Immature natural killer cell (primary cell): ENCODE measurements around the gene CHST9. TPM values are rescaled to one million over a fixed set of nuclear protein-coding genes. Genes with fewer than 3 reads are reported as not detected.

ENCODE experiments used
- DNase-seq, 3 donors: peaks; one replicate each; pipeline ENCODE4 v3.0.0; 2022; ENCODE audit warnings: mixed read lengths in 1 of 3
- H3K27ac Mint-ChIP-seq, 6 donors: one replicate each; pipeline ENCODE4 v1.8.0; 2020; ENCODE audit warnings: mixed read lengths in 6 of 6, mild to moderate bottlenecking in 5 of 6, inconsistent platforms in 4 of 6, moderate library complexity in 3 of 6
- H3K27me3 Mint-ChIP-seq, 3 donors: one replicate each; pipeline ENCODE4 v1.8.0; 2020 to 2021; ENCODE audit warnings: low read depth in 3 of 3, mild to moderate bottlenecking in 3 of 3, mixed read lengths in 3 of 3, moderate library complexity in 3 of 3, inconsistent platforms in 1 of 3
- H3K36me3 Mint-ChIP-seq, 3 donors: one replicate each; pipeline ENCODE4 v1.8.0; 2020; ENCODE audit warnings: mixed read lengths in 3 of 3, inconsistent platforms in 2 of 3, mild to moderate bottlenecking in 2 of 3
- H3K4me1 Mint-ChIP-seq, 2 donors: one replicate each; pipeline ENCODE4 v1.8.0; 2020; ENCODE audit warnings: inconsistent platforms in 2 of 2, mild to moderate bottlenecking in 2 of 2, mixed read lengths in 2 of 2, moderate library complexity in 1 of 2
- H3K4me3 Mint-ChIP-seq, 5 donors: one replicate each; pipeline ENCODE4 v1.8.0; 2020; ENCODE audit warnings: mild to moderate bottlenecking in 5 of 5, mixed read lengths in 5 of 5, inconsistent platforms in 3 of 5, moderate library complexity in 3 of 5
- H3K9me3 Mint-ChIP-seq, 6 donors: one replicate each; pipeline ENCODE4 v1.8.0; 2020; ENCODE audit warnings: mild to moderate bottlenecking in 6 of 6, mixed read lengths in 6 of 6, inconsistent platforms in 4 of 6, moderate library complexity in 3 of 6
- polyA plus RNA-seq, 3 donors: library from polyadenylated mRNA; unstranded; fragments of 300-500 nt; fragmentation: Illumina TruSeq; gene quantifications; one replicate each; pipeline ENCODE4 v1.2.3, GENCODE V29; 2021

The CHST9 gene
- polyA plus RNA-seq, 3 donors from 2014 or later, result not detected

- Mint-ChIP-seq H3K4me3 (no peak overlapping the region), H3K36me3 (no peaks in the 10 kb centered on the region), H3K9me3 (peaks cover 2 to 29% (median 8%) of the 10 kb centered on the region in 6 donors), H3K4me1 (no peaks in the 10 kb centered on the region), H3K27me3 (peaks cover 0 to 3% (median 0%) of the 10 kb centered on the region in 3 donors), H3K27ac (no peak overlapping the region)
- DNase-seq, result no peak
These were observed 265.5 kb downstream of the CHST9 start for GRCh38 chr18:26919627-26920026.

DNA sequence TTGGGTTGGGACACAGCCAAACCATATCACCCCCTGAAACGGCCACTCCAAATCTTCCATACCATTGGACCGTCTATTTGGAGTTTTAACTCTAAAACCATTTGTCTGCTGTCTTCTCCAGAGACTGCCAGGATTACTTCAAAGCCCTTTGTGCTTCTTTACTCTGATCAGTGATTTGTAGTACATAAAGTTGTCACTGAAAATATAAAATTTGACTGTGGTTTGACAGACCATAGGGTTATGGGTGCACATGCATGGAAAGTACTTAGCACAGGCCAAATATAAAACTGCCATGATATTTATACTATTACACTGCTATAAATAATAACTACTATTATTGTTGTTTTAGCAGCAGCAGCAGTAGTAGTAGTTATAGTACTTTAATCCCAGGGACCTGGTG is 265.9 kb downstream of the CHST9 start:
- no peak overlapping the region for H3K4me3 Mint-ChIP-seq
- H3K9me3 Mint-ChIP-seq, result peaks cover 2 to 31% (median 8%) of the 10 kb centered on the region in 6 donors
- no peak overlapping the region for H3K27ac Mint-ChIP-seq
- H3K36me3 Mint-ChIP-seq, result no peaks in the 10 kb centered on the region
- no peaks in the 10 kb centered on the region for H3K4me1 Mint-ChIP-seq
- no peak for DNase-seq
- H3K27me3 Mint-ChIP-seq, result peaks cover 0 to 3% (median 0%) of the 10 kb centered on the region in 3 donors

- H3K4me3 Mint-ChIP-seq, result no peak overlapping the region
- H3K36me3 Mint-ChIP-seq, result peaks cover 0 to 2% (median 0%) of the 10 kb centered on the region in 3 donors
- no peaks in the 10 kb centered on the region for H3K4me1 Mint-ChIP-seq
- no peak overlapping the region for H3K27ac Mint-ChIP-seq
- DNase-seq, result no peak
- H3K9me3 Mint-ChIP-seq, result peaks cover 0 to 32% (median 7%) of the 10 kb centered on the region in 6 donors
- H3K27me3 Mint-ChIP-seq, result peaks cover 0 to 3% (median 0%) of the 10 kb centered on the region in 3 donors
These were observed 273.3 kb downstream of the CHST9 start for GRCh38 chr18:26911840-26912239.

DNA sequence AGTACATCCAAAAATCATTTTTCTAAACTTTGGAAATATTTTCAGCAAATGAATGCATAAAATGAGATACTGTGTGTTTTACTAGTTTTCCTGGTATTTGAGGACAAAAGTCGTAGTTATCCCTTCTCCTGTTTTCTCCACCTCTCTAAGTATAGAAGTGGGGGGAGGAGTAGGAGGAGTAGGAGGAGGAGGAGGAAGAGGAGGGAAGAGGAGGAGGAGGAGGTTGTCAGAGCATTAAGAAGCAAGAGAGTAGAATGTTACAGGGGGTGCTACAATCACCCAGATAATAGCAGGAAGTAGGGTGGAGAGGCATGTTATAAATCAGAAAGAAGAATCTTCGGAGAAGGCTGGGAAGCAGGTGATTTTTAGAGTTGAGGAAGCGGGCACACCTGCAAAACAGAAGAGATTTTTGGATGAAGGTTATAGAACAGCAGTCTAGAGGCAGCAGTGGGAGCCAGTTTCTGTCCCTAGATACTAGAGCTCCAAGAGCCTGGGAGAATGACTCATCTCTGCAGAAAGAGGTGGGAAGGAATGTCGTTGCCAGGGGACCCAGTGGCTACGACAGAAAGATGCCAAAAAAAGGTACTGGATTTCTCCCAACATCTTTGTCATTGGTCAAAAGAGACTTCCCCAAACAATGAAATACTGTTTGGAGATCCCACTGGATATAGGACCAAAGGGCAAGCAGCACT is 275.4 kb downstream of the CHST9 start:
- Mint-ChIP-seq H3K27ac (no peak overlapping the region), H3K36me3 (peaks cover 0 to 4% (median 0%) of the 10 kb centered on the region in 3 donors), H3K9me3 (peaks cover 0 to 49% (median 8%) of the 10 kb centered on the region in 6 donors), H3K4me3 (no peak overlapping the region), H3K27me3 (peaks cover 0 to 3% (median 0%) of the 10 kb centered on the region in 3 donors), H3K4me1 (no peaks in the 10 kb centered on the region)
- no peak for DNase-seq

- no peak for DNase-seq
- Mint-ChIP-seq H3K27ac (no peak overlapping the region), H3K36me3 (peaks cover 0 to 4% (median 0%) of the 10 kb centered on the region in 3 donors), H3K4me1 (no peaks in the 10 kb centered on the region), H3K4me3 (no peak overlapping the region), H3K9me3 (peaks cover 2 to 52% (median 10%) of the 10 kb centered on the region in 6 donors), H3K27me3 (peaks cover 0 to 3% (median 0%) of the 10 kb centered on the region in 3 donors)
These were observed 276.2 kb downstream of the CHST9 start for GRCh38 chr18:26908906-26909305.

DNA sequence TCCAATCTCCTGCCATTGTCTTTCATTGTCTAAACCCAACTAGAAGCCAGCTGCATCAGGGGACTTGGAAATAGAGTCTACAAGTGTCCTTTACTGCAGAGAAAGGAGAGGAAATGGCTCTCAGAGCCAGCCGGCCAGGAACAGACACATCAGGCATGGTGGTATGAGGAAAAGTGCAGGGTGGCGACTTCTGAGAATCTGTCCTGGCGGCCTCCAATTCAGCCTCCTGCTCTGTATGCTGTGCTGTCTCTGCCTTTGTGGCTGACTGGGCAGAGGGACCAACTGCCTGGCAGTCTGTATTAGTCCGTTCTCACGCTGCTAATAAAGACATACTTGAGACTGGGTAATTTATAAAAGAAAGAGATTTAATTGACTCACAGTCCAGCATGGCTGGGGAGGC is 282.8 kb downstream of the CHST9 start:
- H3K27me3 Mint-ChIP-seq, result peaks cover 0 to 1% (median 0%) of the 10 kb centered on the region in 3 donors
- peaks cover 0 to 4% (median 0%) of the 10 kb centered on the region in 3 donors for H3K36me3 Mint-ChIP-seq
- no peaks in the 10 kb centered on the region for H3K4me1 Mint-ChIP-seq
- H3K9me3 Mint-ChIP-seq, result peaks cover 4 to 55% (median 8%) of the 10 kb centered on the region in 6 donors
- no peak overlapping the region for H3K27ac Mint-ChIP-seq
- no peak overlapping the region for H3K4me3 Mint-ChIP-seq
- no peak for DNase-seq

DNA sequence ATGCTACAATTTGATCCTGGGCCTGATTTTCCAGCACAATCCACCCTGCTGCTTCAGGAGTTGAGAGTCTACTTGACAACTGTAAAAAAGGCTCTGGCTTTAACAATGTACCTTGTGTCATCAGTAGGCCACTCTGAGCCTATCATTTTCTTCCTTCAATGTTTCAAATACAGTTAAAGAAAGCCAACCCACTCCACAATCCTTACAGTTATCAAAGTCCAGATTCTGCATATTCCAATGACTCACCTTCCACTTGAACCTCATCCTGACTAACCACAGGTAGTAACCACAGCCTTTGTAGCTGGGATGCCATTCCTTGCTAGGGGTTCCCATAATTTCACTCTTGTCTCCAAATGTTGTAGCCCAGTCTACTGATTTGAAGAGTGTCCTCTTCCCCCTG is 284.1 kb downstream of the CHST9 start:
- no peak for DNase-seq
- Mint-ChIP-seq H3K36me3 (no peaks in the 10 kb centered on the region), H3K27ac (no peak overlapping the region), H3K27me3 (peaks cover 0 to 1% (median 0%) of the 10 kb centered on the region in 3 donors), H3K9me3 (peaks cover 3 to 44% (median 5%) of the 10 kb centered on the region in 6 donors), H3K4me3 (no peak overlapping the region), H3K4me1 (no peaks in the 10 kb centered on the region)

- H3K4me3 Mint-ChIP-seq, result no peak overlapping the region
- no peak overlapping the region for H3K27ac Mint-ChIP-seq
- no peaks in the 10 kb centered on the region for H3K36me3 Mint-ChIP-seq
- peaks cover 0 to 1% (median 0%) of the 10 kb centered on the region in 3 donors for H3K27me3 Mint-ChIP-seq
- peaks cover 0 to 5% (median under 1%) of the 10 kb centered on the region in 6 donors for H3K9me3 Mint-ChIP-seq
- DNase-seq, result no peak
- no peaks in the 10 kb centered on the region for H3K4me1 Mint-ChIP-seq
These were observed 290.7 kb downstream of the CHST9 start for GRCh38 chr18:26894426-26894825.

GRCh38 chr18:26893996-26894395 is 291.1 kb downstream of the CHST9 start:
- no peaks in the 10 kb centered on the region for H3K4me1 Mint-ChIP-seq
- no peak overlapping the region for H3K4me3 Mint-ChIP-seq
- H3K36me3 Mint-ChIP-seq, result no peaks in the 10 kb centered on the region
- no peak overlapping the region for H3K27ac Mint-ChIP-seq
- H3K9me3 Mint-ChIP-seq, result peaks cover 0 to 5% (median under 1%) of the 10 kb centered on the region in 6 donors
- H3K27me3 Mint-ChIP-seq, result no peaks in the 10 kb centered on the region
- DNase-seq, result no peak

GRCh38 chr18:26888259-26888658 is 296.8 kb downstream of the CHST9 start:
- no peak overlapping the region for H3K4me3 Mint-ChIP-seq
- no peak for DNase-seq
- no peak overlapping the region for H3K27ac Mint-ChIP-seq
- H3K4me1 Mint-ChIP-seq, result no peaks in the 10 kb centered on the region
- H3K9me3 Mint-ChIP-seq, result peaks cover 0 to 5% (median 0%) of the 10 kb centered on the region in 6 donors
- H3K36me3 Mint-ChIP-seq, result no peaks in the 10 kb centered on the region
- no peaks in the 10 kb centered on the region for H3K27me3 Mint-ChIP-seq

GRCh38 chr18:26875040-26875654 is 310.0 kb downstream of the CHST9 start:
- H3K27me3 Mint-ChIP-seq, result peaks cover 0 to 2% (median 2%) of the 10 kb centered on the region in 3 donors
- peaks cover 0 to 3% (median 0%) of the 10 kb centered on the region in 3 donors for H3K36me3 Mint-ChIP-seq
- no peak overlapping the region for H3K27ac Mint-ChIP-seq

GRCh38 chr18:26874283-26874682 is 310.8 kb downstream of the CHST9 start:
- Mint-ChIP-seq H3K27me3 (peaks cover 0 to 2% (median 0%) of the 10 kb centered on the region in 3 donors), H3K9me3 (peaks cover 1 to 10% (median 6%) of the 10 kb centered on the region in 6 donors), H3K36me3 (peaks cover 0 to 1% (median 0%) of the 10 kb centered on the region in 3 donors), H3K27ac (no peak overlapping the region), H3K4me3 (no peak overlapping the region), H3K4me1 (no peaks in the 10 kb centered on the region)
- DNase-seq, result no peak

More at GRCh38 chr18:26875040-26875654, 310.0 kb downstream of the CHST9 start:
- DNase-seq, result no peak
- H3K4me1 Mint-ChIP-seq, result no peaks in the 10 kb centered on the region
- H3K4me3 Mint-ChIP-seq, result no peak overlapping the region
- peaks cover 1 to 11% (median 6%) of the 10 kb centered on the region in 6 donors for H3K9me3 Mint-ChIP-seq

DNA sequence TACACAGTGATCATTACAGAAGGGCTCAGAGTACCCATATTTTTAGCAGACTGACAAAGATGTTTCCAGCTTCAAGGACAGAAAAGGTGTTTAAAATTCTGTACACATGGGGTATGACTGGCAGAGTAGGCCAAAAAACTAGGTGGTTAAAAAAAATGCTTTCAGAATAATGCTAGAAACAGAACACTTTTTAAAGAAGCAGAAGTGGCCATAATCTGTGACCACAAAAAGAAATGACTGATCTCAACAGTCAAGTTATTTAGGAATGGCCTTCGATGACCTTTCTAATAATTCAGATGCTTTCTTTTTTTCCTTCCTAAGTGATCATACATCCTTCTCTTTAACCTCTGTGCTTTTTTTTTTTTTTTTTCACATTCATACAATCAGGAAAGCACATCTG is 315.5 kb downstream of the CHST9 start:
- Mint-ChIP-seq H3K4me3 (no peak overlapping the region), H3K4me1 (no peaks in the 10 kb centered on the region), H3K36me3 (no peaks in the 10 kb centered on the region), H3K27me3 (peaks cover 2 to 7% (median 2%) of the 10 kb centered on the region in 3 donors), H3K27ac (no peak overlapping the region), H3K9me3 (peaks cover 0 to 8% (median 5%) of the 10 kb centered on the region in 6 donors)
- no peak for DNase-seq

DNA sequence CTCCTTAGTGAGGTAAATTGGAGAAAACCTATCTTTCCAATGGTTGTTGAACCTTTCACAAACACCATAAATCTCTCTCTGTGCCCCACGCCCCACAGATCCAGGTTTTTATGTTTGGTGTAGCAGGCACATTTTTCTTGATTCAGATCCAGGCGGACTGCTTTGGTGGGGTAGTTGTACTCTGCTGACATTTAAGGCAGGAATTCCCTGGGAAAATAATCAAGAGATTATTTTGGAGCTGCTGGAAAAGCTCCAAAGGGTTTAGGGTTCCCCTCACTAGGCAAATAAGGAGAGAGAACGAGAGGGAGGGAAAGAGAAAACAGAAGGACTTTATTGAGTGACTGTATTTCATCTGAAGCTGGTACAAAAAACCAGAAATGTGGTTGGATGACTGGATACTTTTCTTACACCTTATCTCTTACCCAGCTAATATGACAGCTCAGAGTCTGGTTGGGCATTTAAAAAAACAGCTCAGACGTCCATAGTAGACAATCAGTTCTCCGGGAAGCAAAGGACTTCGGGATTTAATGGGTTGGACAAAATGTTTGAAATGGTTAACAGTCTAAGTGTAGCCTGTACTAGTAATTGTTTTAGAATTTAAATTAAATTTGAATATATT is 316.0 kb downstream of the CHST9 start:
- H3K27me3 Mint-ChIP-seq, result peaks cover 2 to 10% (median 3%) of the 10 kb centered on the region in 3 donors
- no peak overlapping the region for H3K27ac Mint-ChIP-seq
- no peaks in the 10 kb centered on the region for H3K4me1 Mint-ChIP-seq
- no peak overlapping the region for H3K4me3 Mint-ChIP-seq
- no peak for DNase-seq
- H3K36me3 Mint-ChIP-seq, result no peaks in the 10 kb centered on the region
- peaks cover 0 to 10% (median 3%) of the 10 kb centered on the region in 6 donors for H3K9me3 Mint-ChIP-seq
